GM23338 (cell line): ENCODE measurements around the gene RTP5. TPM values are rescaled to one million over a fixed set of nuclear protein-coding genes. Genes with fewer than 3 reads are reported as not detected.

Experiments
- ATAC-seq: fragments of 200-7000 bp; cut with Tn5 transposase; 3 replicates; pipeline ENCODE4 v1.9.1; 2020
- DNase-seq: peaks from one replicate; pipeline ENCODE4 v3.0.0-alpha.2; 2015; ENCODE audit warnings: low spot score
- H2AFZ ChIP-seq: fragments of 200-600 bp; sonication (generic); 2 replicates; pipeline ENCODE4 v1.8.0; 2016; ENCODE audit warnings: antibody characterized with exemption, mild to moderate bottlenecking, moderate library complexity
- H3F3A ChIP-seq: fragments of 200-600 bp; sonication (generic); replicated peaks from 2 replicates; pipeline ENCODE4 v1.8.0; 2017; ENCODE audit warnings: antibody characterized with exemption, mixed run types, low read depth
- H3K27ac ChIP-seq: fragments of 200-600 bp; sonication (generic); 2 replicates; pipeline ENCODE4 v1.6.1; 2016; ENCODE audit warnings: low read depth
- H3K27me3 ChIP-seq: fragments of 200-600 bp; sonication (generic); 2 replicates; pipeline ENCODE4 v1.8.0; 2016; ENCODE audit warnings: mild to moderate bottlenecking, mixed run types, moderate library complexity; ENCODE audit not compliant: insufficient read depth
- H3K36me3 ChIP-seq: fragments of 200-600 bp; sonication (generic); 2 replicates; pipeline ENCODE4 v1.8.0; 2016; ENCODE audit warnings: mild to moderate bottlenecking; ENCODE audit not compliant: insufficient read depth
- H3K4me1 ChIP-seq: fragments of 200-600 bp; sonication (generic); 2 replicates; pipeline ENCODE4 v1.8.0; 2016; ENCODE audit warnings: mild to moderate bottlenecking, moderate library complexity; ENCODE audit not compliant: insufficient read depth
- H3K4me2 ChIP-seq: fragments of 200-600 bp; sonication (generic); 2 replicates; pipeline ENCODE4 v1.7.1; 2017; ENCODE audit warnings: mixed run types
- H3K4me3 ChIP-seq: fragments of 200-600 bp; sonication (generic); 2 replicates; pipeline ENCODE4 v1.6.1; 2016; ENCODE audit warnings: mixed run types
- H3K79me2 ChIP-seq: fragments of 200-600 bp; sonication (generic); replicated peaks from 2 replicates; pipeline ENCODE4 v1.8.0; 2017; ENCODE audit warnings: mild to moderate bottlenecking; ENCODE audit not compliant: insufficient read depth
- H3K9me2 ChIP-seq: fragments of 200-600 bp; sonication (generic); 2 replicates; pipeline ENCODE4 v1.8.0; 2017; ENCODE audit not compliant: insufficient read depth
- H4K20me1 ChIP-seq: fragments of 200-600 bp; sonication (generic); replicated peaks from 2 replicates; pipeline ENCODE4 v1.8.0; 2017; ENCODE audit warnings: mild to moderate bottlenecking; ENCODE audit not compliant: insufficient read depth
- H3K27ac Mint-ChIP-seq: 2 replicates; pipeline ENCODE4 v1.8.0; 2020; ENCODE audit warnings: inconsistent platforms, mild to moderate bottlenecking, moderate library complexity, mixed read lengths
- H3K27me3 Mint-ChIP-seq: 3 replicates; pipeline ENCODE4 v1.8.0; 2022; ENCODE audit warnings: low read depth, mild to moderate bottlenecking, moderate library complexity, mixed read lengths, inconsistent platforms; ENCODE audit not compliant: insufficient read depth, poor library complexity
- H3K36me3 Mint-ChIP-seq: 3 replicates; pipeline ENCODE4 v1.8.0; 2021; ENCODE audit warnings: low read depth, mild to moderate bottlenecking, inconsistent platforms, moderate library complexity, mixed read lengths
- H3K4me1 Mint-ChIP-seq: 3 replicates; pipeline ENCODE4 v1.8.0; 2020; ENCODE audit warnings: mild to moderate bottlenecking, inconsistent platforms, mixed read lengths
- H3K4me3 Mint-ChIP-seq: 3 replicates; pipeline ENCODE4 v1.8.0; 2021; ENCODE audit warnings: moderate library complexity, mild to moderate bottlenecking, inconsistent platforms, mixed read lengths
- H3K9me3 Mint-ChIP-seq: 3 replicates; pipeline ENCODE4 v1.8.0; 2020; ENCODE audit warnings: moderate library complexity, mild to moderate bottlenecking, inconsistent platforms, mixed read lengths
- CREB1 ChIP-seq: fragments of 250-450 bp; sonication (Bioruptor Pico); IDR thresholded peaks from 2 replicates; pipeline ENCODE4 v1.5.0; 2020; ENCODE audit warnings: low read depth, mild to moderate bottlenecking, moderate library complexity
- CTCF ChIP-seq, 2 experiments: fragments of 200-600 bp in 1 of 2; sonication (generic) in 1 of 2; conservative IDR thresholded peaks; 2 replicates each; pipeline versions ENCODE4 v1.5.1 to v1.6.1; 2016 to 2017; ENCODE audit warnings: antibody characterized with exemption in 2 of 2, low read depth in 2 of 2, mild to moderate bottlenecking in 2 of 2, moderate library complexity in 1 of 2
- ETS1 ChIP-seq: IDR thresholded peaks from 2 replicates; pipeline ENCODE4 v1.6.1; 2016; ENCODE audit warnings: antibody characterized with exemption
- EZH2 ChIP-seq: fragments of 200-600 bp; sonication (generic); IDR thresholded peaks from one replicate; pipeline ENCODE4 v1.8.0; 2017; ENCODE audit warnings: antibody characterized with exemption, mild to moderate bottlenecking, low read depth; ENCODE audit not compliant: unreplicated experiment
- EZH2phosphoT487 ChIP-seq: fragments of 200-600 bp; sonication (generic); IDR thresholded peaks from one replicate; pipeline ENCODE4 v1.8.1; 2018; ENCODE audit warnings: antibody characterized with exemption; ENCODE audit not compliant: unreplicated experiment
- JUNB ChIP-seq: IDR thresholded peaks from one replicate; pipeline ENCODE4 v1.6.1; 2016; ENCODE audit warnings: antibody characterized with exemption; ENCODE audit not compliant: unreplicated experiment
- NANOG ChIP-seq: IDR thresholded peaks from 2 replicates; pipeline ENCODE4 v1.6.1; 2016; ENCODE audit warnings: antibody characterized with exemption, borderline replicate concordance
- POLR2AphosphoS5 ChIP-seq: IDR thresholded peaks from 2 replicates; pipeline ENCODE4 v1.6.1; 2016; ENCODE audit warnings: antibody characterized with exemption, low read depth
- REST ChIP-seq: IDR thresholded peaks from one replicate; pipeline ENCODE4 v1.6.1; 2018; ENCODE audit warnings: antibody characterized with exemption; ENCODE audit not compliant: unreplicated experiment
- STAT1 ChIP-seq: IDR thresholded peaks from one replicate; pipeline ENCODE4 v1.6.1; 2016; ENCODE audit warnings: antibody characterized with exemption; ENCODE audit not compliant: unreplicated experiment
- ZNF114 ChIP-seq: fragments of 250-450 bp; sonication (Bioruptor Pico); IDR thresholded peaks from 2 replicates; pipeline ENCODE4 v1.5.0; 2020; ENCODE audit warnings: mild to moderate bottlenecking, moderate library complexity
- ZNF331 ChIP-seq: fragments of 250-450 bp; sonication (Bioruptor Pico); IDR thresholded peaks from 2 replicates; pipeline ENCODE4 v1.5.0; 2020; ENCODE audit warnings: low read depth, mild to moderate bottlenecking, moderate library complexity
- ZNF462 ChIP-seq: fragments of 250-450 bp; sonication (Bioruptor Pico); IDR thresholded peaks from 2 replicates; pipeline ENCODE4 v1.5.0; 2020; ENCODE audit warnings: mild to moderate bottlenecking, moderate library complexity
- polyA plus RNA-seq: library from polyadenylated mRNA; unstranded; fragments of >200 nt; fragmentation: Nextera tagmentation; extraction: Ambion mirVana; gene quantifications from 2 replicates; pipeline ENCODE4 v1.2.1, GENCODE V29; 2016
- total RNA-seq: library from RNA; depleted of rRNA; stranded (reverse); fragments of >200 nt; shearing (Covaris generic); gene quantifications from 2 replicates; pipeline ENCODE4 v1.2.3, GENCODE V29; 2014

Gene RTP5
- total and polyA plus RNA-seq, 2 experiments from 2014 or later, result not detected

- no peak overlapping the region for H3K27ac ChIP-seq
- H3K4me2 ChIP-seq, result no peak overlapping the region
- DNase-seq, result no peak
- Mint-ChIP-seq H3K27me3 (peaks cover 2% of the 10 kb centered on the region), H3K36me3 (no peaks in the 10 kb centered on the region; the same call in 2 of the 3 replicates), H3K4me1 (peaks cover 20% of the 10 kb centered on the region), H3K4me3 (no peak overlapping the region), H3K27ac (no peak overlapping the region), H3K9me3 (no peaks in the 10 kb centered on the region; the same call in 1 of the 3 replicates)
- H3K4me3 ChIP-seq, result no peak overlapping the region
- H2AFZ ChIP-seq, result no peak overlapping the region
- ATAC-seq, result no peak
- 0 out of 2 replicates have a peak, but pooled peaks cover 2% of the 10 kb centered on the region for H3F3A ChIP-seq
- no peak for TF ChIP-seq EZH2phosphoT487
- TF ChIP-seq REST, result no peak
- no peak for TF ChIP-seq EZH2
- TF ChIP-seq CREB1 (CRISPR knock-in tag), result no peak
- TF ChIP-seq ZNF331 (CRISPR knock-in tag), result no peak
- TF ChIP-seq ETS1, result no peak
- no peak for TF ChIP-seq ZNF114
- TF ChIP-seq NANOG, result no peak
- TF ChIP-seq STAT1, result no peak
- no peak for TF ChIP-seq ZNF462 (CRISPR knock-in tag)
- TF ChIP-seq POLR2AphosphoS5, result no peak
- TF ChIP-seq JUNB, result no peak
- TF ChIP-seq CTCF (conservative IDR thresholded peaks at IDR 0.05; ENCODE audit: low read depth in 2 of 2), result no peak
- no peaks in the 10 kb centered on the region for H3K27me3 ChIP-seq
- H3K9me2 ChIP-seq, result 0 out of 2 replicates have a peak, but pooled peaks cover 3% of the 10 kb centered on the region
- H3K4me1 ChIP-seq, result peaks cover 18% of the 10 kb centered on the region
- no peaks in the 10 kb centered on the region for H4K20me1 ChIP-seq
- H3K79me2 ChIP-seq, result no peaks in the 10 kb centered on the region
- H3K36me3 ChIP-seq, result no peaks in the 10 kb centered on the region
These were observed 45.0 kb downstream of the RTP5 start for GRCh38 chr2:241914542-241914941.
